BLaER1 treated with 17β-estradiol and CSF1 and Interleukin-3, amounts not matched to agents 10 nM and 100 nM (cell line): ENCODE data around the gene TMIE.
A peak's percentile ranks its signal among the peaks of the same experiment; 100 is the strongest.

Source experiments
- H3K27ac ChIP-seq, 11 experiments: shearing (Covaris generic); formaldehyde crosslinking; 2 replicates each; pipeline ENCODE4 v1.8.1; 2022
- H3K27me3 ChIP-seq, 11 experiments: shearing (Covaris generic); formaldehyde crosslinking; 2 replicates each; pipeline ENCODE4 v1.8.1; 2022
- H3K36me3 ChIP-seq, 11 experiments: shearing (Covaris generic); formaldehyde crosslinking; 2 replicates each; pipeline ENCODE4 v1.8.1; 2022
- H3K4me1 ChIP-seq, 10 experiments: shearing (Covaris generic); formaldehyde crosslinking; 2 replicates each; pipeline ENCODE4 v1.8.1; 2022
- H3K4me2 ChIP-seq, 11 experiments: shearing (Covaris generic); formaldehyde crosslinking; 2 replicates each; pipeline ENCODE4 v1.8.1; 2022
- H3K4me3 ChIP-seq, 10 experiments: shearing (Covaris generic); formaldehyde crosslinking; 2 replicates each; pipeline ENCODE4 v1.8.1; 2022
- H3K9ac ChIP-seq, 11 experiments: shearing (Covaris generic); formaldehyde crosslinking; 2 replicates each; pipeline ENCODE4 v1.8.1; 2022
- H3K9me3 ChIP-seq, 11 experiments: shearing (Covaris generic); formaldehyde crosslinking; replicated peaks in 1 of 11; 2 replicates each; pipeline ENCODE4 v1.8.1; 2022
- H4K20me1 ChIP-seq, 11 experiments: shearing (Covaris generic); formaldehyde crosslinking; 2 replicates each; pipeline ENCODE4 v1.8.1; 2022
- Cebpa-rat ChIP-seq, 11 experiments: shearing (Covaris generic); IDR thresholded peaks; 2 replicates each; pipeline ENCODE4 v1.8.1; 2022

Gene TMIE

GRCh38 chr3:46673151-46674030 lies 27.8 kb upstream of the TMIE start:
- no peak overlapping the region for H3K4me2 ChIP-seq
- H3K4me1 ChIP-seq, result peaks cover 8 to 21% (median 14%) of the 10 kb centered on the region in 10 experiments; a peak in 19 of 20 replicates
- TF ChIP-seq Cebpa-rat (IDR thresholded peaks at IDR 0.05), result no peak
- no peaks in the 10 kb centered on the region for H3K27me3 ChIP-seq
- no peaks in the 10 kb centered on the region for H4K20me1 ChIP-seq
- H3K27ac ChIP-seq, result no peak overlapping the region
- H3K36me3 ChIP-seq, result peaks cover 0 to 24% (median 0%) of the 10 kb centered on the region in 11 experiments; a peak in 2 of 22 replicates
- H3K9ac ChIP-seq, result no peak overlapping the region
- no peaks in the 10 kb centered on the region for H3K9me3 ChIP-seq
- H3K4me3 ChIP-seq, result no peak overlapping the region

GRCh38 chr3:46674031-46674845 lies 27.0 kb upstream of the TMIE start:
- H4K20me1 ChIP-seq, result no peaks in the 10 kb centered on the region
- H3K36me3 ChIP-seq, result peaks cover 0 to 24% (median 0%) of the 10 kb centered on the region in 11 experiments; a peak in 2 of 22 replicates
- no peaks in the 10 kb centered on the region for H3K27me3 ChIP-seq
- no peaks in the 10 kb centered on the region for H3K9me3 ChIP-seq
- TF ChIP-seq Cebpa-rat (IDR thresholded peaks at IDR 0.05), result no peak
- no peak overlapping the region for H3K4me3 ChIP-seq
- H3K9ac ChIP-seq, result no peak overlapping the region
- no peak overlapping the region for H3K4me2 ChIP-seq
- peaks cover 8 to 30% (median 18%) of the 10 kb centered on the region in 10 experiments for H3K4me1 ChIP-seq
- no peak overlapping the region for H3K27ac ChIP-seq

GRCh38 chr3:46675426-46675825 lies 25.8 kb upstream of the TMIE start:
- no peak for TF ChIP-seq Cebpa-rat (IDR thresholded peaks at IDR 0.05)

GRCh38 chr3:46675843-46676567 lies 25.2 kb upstream of the TMIE start:
- Histone ChIP-seq H4K20me1 (no peaks in the 10 kb centered on the region), H3K27me3 (no peaks in the 10 kb centered on the region), H3K4me2 (no peak overlapping the region), H3K36me3 (peaks cover 0 to 27% (median 0%) of the 10 kb centered on the region in 11 experiments; a peak in 2 of 22 replicates), H3K9ac (no peak overlapping the region), H3K9me3 (no peaks in the 10 kb centered on the region), H3K4me3 (no peak overlapping the region), H3K4me1 (peaks cover 14 to 30% (median 21%) of the 10 kb centered on the region in 10 experiments), H3K27ac (no peak overlapping the region)
- no peak for TF ChIP-seq Cebpa-rat (IDR thresholded peaks at IDR 0.05)

More at GRCh38 chr3:46675426-46675825, 25.8 kb upstream of the TMIE start:
- Histone ChIP-seq H3K9ac (no peak overlapping the region), H3K4me2 (no peak overlapping the region), H4K20me1 (no peaks in the 10 kb centered on the region), H3K9me3 (no peaks in the 10 kb centered on the region), H3K4me3 (no peak overlapping the region), H3K27ac (no peak overlapping the region), H3K4me1 (peaks cover 14 to 36% (median 25%) of the 10 kb centered on the region in 10 experiments), H3K27me3 (no peaks in the 10 kb centered on the region), H3K36me3 (peaks cover 0 to 24% (median 0%) of the 10 kb centered on the region in 11 experiments; a peak in 2 of 22 replicates)

- H3K36me3 ChIP-seq, result peaks cover 0 to 32% (median 0%) of the 10 kb centered on the region in 11 experiments; a peak in 2 of 22 replicates
- H3K27me3 ChIP-seq, result no peaks in the 10 kb centered on the region
- H4K20me1 ChIP-seq, result no peaks in the 10 kb centered on the region; a peak in 1 of 22 replicates
- TF ChIP-seq Cebpa-rat (IDR thresholded peaks at IDR 0.05), result no peak
- peak overlapping the region in 8 of 11 experiments; percentile 26 to 69 (median 53); a peak in 14 of 22 replicates for H3K4me2 ChIP-seq
- no peak overlapping the region for H3K9ac ChIP-seq
- H3K4me1 ChIP-seq, result peaks cover 14 to 33% (median 24%) of the 10 kb centered on the region in 10 experiments
- no peak overlapping the region for H3K27ac ChIP-seq
- H3K9me3 ChIP-seq, result no peaks in the 10 kb centered on the region
- no peak overlapping the region for H3K4me3 ChIP-seq
Measured at GRCh38 chr3:46676601-46677410, 24.4 kb upstream of the TMIE start.

- no peaks in the 10 kb centered on the region; a peak in 1 of 22 replicates for H4K20me1 ChIP-seq
- H3K36me3 ChIP-seq, result peaks cover 0 to 32% (median 0%) of the 10 kb centered on the region in 11 experiments; a peak in 2 of 22 replicates
- no peak for TF ChIP-seq Cebpa-rat (IDR thresholded peaks at IDR 0.05)
- no peaks in the 10 kb centered on the region for H3K27me3 ChIP-seq
- H3K27ac ChIP-seq, result no peak overlapping the region
- peaks cover 20 to 39% (median 30%) of the 10 kb centered on the region in 10 experiments for H3K4me1 ChIP-seq
- no peak overlapping the region for H3K9ac ChIP-seq
- H3K4me3 ChIP-seq, result no peak overlapping the region
- peak overlapping the region in 8 of 11 experiments; percentile 26 to 69 (median 53); a peak in 14 of 22 replicates for H3K4me2 ChIP-seq
- H3K9me3 ChIP-seq, result no peaks in the 10 kb centered on the region
Measured at GRCh38 chr3:46677411-46677726, 23.8 kb upstream of the TMIE start.

GRCh38 chr3:46678280-46678679 lies 22.9 kb upstream of the TMIE start:
- no peak for TF ChIP-seq Cebpa-rat (IDR thresholded peaks at IDR 0.05)
- peaks cover 23 to 48% (median 36%) of the 10 kb centered on the region in 10 experiments for H3K4me1 ChIP-seq
- H3K4me2 ChIP-seq, result peak overlapping the region in 1 of 11 experiments; percentile 71; a peak in 1 of 22 replicates
- no peaks in the 10 kb centered on the region; a peak in 1 of 22 replicates for H4K20me1 ChIP-seq
- H3K9ac ChIP-seq, result no peak overlapping the region
- H3K27me3 ChIP-seq, result no peaks in the 10 kb centered on the region
- no peak overlapping the region for H3K27ac ChIP-seq
- H3K4me3 ChIP-seq, result no peak overlapping the region
- H3K36me3 ChIP-seq, result peaks cover 0 to 32% (median 0%) of the 10 kb centered on the region in 11 experiments; a peak in 2 of 22 replicates
- no peaks in the 10 kb centered on the region for H3K9me3 ChIP-seq

- Histone ChIP-seq H3K27me3 (no peaks in the 10 kb centered on the region), H3K27ac (peak overlapping the region in 2 of 11 experiments; percentile 2 to 8; a peak in 1 of 22 replicates), H3K4me2 (peak overlapping the region; percentile 10 to 71 (median 42); a peak in 21 of 22 replicates), H3K9me3 (no peaks in the 10 kb centered on the region), H3K9ac (no peak overlapping the region), H3K4me3 (no peak overlapping the region), H3K4me1 (peaks cover 23 to 49% (median 36%) of the 10 kb centered on the region in 10 experiments), H3K36me3 (peaks cover 0 to 31% (median 0%) of the 10 kb centered on the region in 11 experiments; a peak in 2 of 22 replicates), H4K20me1 (no peaks in the 10 kb centered on the region; a peak in 1 of 22 replicates)
- TF ChIP-seq Cebpa-rat (IDR thresholded peaks at IDR 0.05), result no peak
Measured at GRCh38 chr3:46679681-46680080, 21.5 kb upstream of the TMIE start.
